ENCODE measurements around the gene UBA52. TPM values are rescaled to one million over a fixed set of nuclear protein-coding genes. Genes with fewer than 3 reads are reported as not detected.

UBA52 gene
- polyA plus RNA-seq, 3 donors, result 832 to 3,024 (median 896) TPM

DNA sequence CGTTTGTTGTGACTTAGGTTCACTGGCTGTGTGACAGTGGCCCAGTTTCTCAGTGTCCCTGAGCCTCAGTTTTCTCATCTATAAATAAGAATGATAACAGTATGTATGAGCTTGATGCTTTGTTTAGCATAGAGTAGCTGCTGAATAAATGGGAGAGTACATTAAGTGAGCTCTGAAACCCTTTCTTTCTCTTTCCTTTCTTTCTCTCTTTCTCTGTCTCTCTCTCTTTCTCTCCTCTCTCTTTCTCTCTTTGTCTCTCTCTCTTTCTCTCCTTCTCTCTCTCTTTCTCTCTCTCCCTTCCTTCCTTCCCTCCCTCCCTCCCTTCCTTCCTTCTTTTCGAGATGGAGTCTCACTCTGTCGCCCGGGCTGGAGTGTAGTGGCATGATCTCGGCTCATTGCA is 12.0 kb upstream of the UBA52 start:
- Histone ChIP-seq H3K36me3 (replicated peaks in 1 of 2; ENCODE audit: control insufficient read depth in 1 of 2, insufficient read depth in 2 of 2, low read length in 2 of 2) (peaks cover 31 to 34% of the 10 kb centered on the region in 2 donors), H4K20me1 (ENCODE audit: insufficient read depth, low read length) (no peaks in the 10 kb centered on the region), H3K27me3 (ENCODE audit: control insufficient read depth in 2 of 2, insufficient read depth in 2 of 2, low read length in 2 of 2) (no peaks in the 10 kb centered on the region), H3K9me3 (replicated peaks in 1 of 2; ENCODE audit: control insufficient read depth in 1 of 2, insufficient read depth in 1 of 2, low read length in 2 of 2) (no peaks in the 10 kb centered on the region), H3K4me3 (replicated peaks in 1 of 3; ENCODE audit: low read depth in 2 of 3, low read length in 3 of 3) (no peak overlapping the region), H3K27ac (ENCODE audit: low read depth in 1 of 2, low read length in 2 of 2) (peak overlapping the region in 1 of 2 donors; percentile 29), H3K9ac (ENCODE audit: insufficient read depth, low read length, poor library complexity, severe bottlenecking) (no peak overlapping the region), H3K4me2 (replicated peaks; ENCODE audit: extremely low read depth, low read length, poor library complexity, severe bottlenecking) (no peak overlapping the region), H3K79me2 (ENCODE audit: insufficient read depth, low read length) (peaks cover 38% of the 10 kb centered on the region), H2AFZ (ENCODE audit: insufficient read depth, low read depth, low read length, poor library complexity, severe bottlenecking) (no peak overlapping the region), H3K4me1 (ENCODE audit: control insufficient read depth in 1 of 2, insufficient read depth in 2 of 2, low read length in 2 of 2) (peaks cover 14 to 17% of the 10 kb centered on the region in 2 donors)
- Mint-ChIP-seq H3K4me3 (no peak overlapping the region), H3K9me3 (no peaks in the 10 kb centered on the region), H3K4me1 (peaks cover 16% of the 10 kb centered on the region), H3K27ac (peak overlapping the region in 5 of 7 donors; percentile 46 to 71 (median 55)), H3K27me3 (ENCODE audit: low read depth in 3 of 3) (peaks cover 0 to 2% (median 0%) of the 10 kb centered on the region in 3 donors), H3K36me3 (peaks cover 31 to 34% of the 10 kb centered on the region in 2 donors)
- TF ChIP-seq, protein P1, sequence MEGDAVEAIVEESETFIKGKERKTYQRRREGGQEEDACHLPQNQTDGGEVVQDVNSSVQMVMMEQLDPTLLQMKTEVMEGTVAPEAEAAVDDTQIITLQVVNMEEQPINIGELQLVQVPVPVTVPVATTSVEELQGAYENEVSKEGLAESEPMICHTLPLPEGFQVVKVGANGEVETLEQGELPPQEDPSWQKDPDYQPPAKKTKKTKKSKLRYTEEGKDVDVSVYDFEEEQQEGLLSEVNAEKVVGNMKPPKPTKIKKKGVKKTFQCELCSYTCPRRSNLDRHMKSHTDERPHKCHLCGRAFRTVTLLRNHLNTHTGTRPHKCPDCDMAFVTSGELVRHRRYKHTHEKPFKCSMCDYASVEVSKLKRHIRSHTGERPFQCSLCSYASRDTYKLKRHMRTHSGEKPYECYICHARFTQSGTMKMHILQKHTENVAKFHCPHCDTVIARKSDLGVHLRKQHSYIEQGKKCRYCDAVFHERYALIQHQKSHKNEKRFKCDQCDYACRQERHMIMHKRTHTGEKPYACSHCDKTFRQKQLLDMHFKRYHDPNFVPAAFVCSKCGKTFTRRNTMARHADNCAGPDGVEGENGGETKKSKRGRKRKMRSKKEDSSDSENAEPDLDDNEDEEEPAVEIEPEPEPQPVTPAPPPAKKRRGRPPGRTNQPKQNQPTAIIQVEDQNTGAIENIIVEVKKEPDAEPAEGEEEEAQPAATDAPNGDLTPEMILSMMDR (IDR thresholded peaks at IDR 0.05), result no peak
- no CpG with 5 or more reads among the region's 5 CpGs for WGBS (ENCODE audit: insufficient coverage)
- DNase-seq, result no peak
- intact Hi-C loops (cut with micrococcal nuclease), result loop anchor here in 1 of 2 donors (5.0 kb wide), 1 partner anchor 37 kb away; the partner anchor contains the start of gene ELL

DNA sequence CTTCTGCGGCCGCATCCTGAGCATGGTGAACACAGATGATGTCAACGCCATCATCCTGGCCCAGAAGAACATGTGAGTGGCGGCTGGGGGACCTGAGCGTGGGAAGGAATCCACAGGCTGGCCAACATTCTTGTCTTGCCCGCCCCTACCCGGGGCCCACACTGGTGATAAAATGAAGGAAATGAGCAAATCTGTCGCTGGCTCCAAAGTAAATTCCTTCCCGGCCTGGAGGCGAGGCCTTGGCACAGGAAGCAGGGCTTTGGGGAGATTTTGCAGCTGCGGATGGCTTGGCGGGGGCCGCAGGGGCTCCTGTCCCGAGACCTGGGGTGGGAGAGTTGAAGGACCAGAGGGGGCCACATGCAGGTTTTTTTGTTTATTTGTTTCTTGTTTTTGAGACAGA is 9.6 kb upstream of the UBA52 start:
- Histone ChIP-seq H2AFZ (ENCODE audit: insufficient read depth, low read depth, low read length, poor library complexity, severe bottlenecking) (no peak overlapping the region), H3K27me3 (ENCODE audit: control insufficient read depth in 2 of 2, insufficient read depth in 2 of 2, low read length in 2 of 2) (no peaks in the 10 kb centered on the region), H3K9me3 (replicated peaks in 1 of 2; ENCODE audit: control insufficient read depth in 1 of 2, insufficient read depth in 1 of 2, low read length in 2 of 2) (no peaks in the 10 kb centered on the region), H3K4me2 (replicated peaks; ENCODE audit: extremely low read depth, low read length, poor library complexity, severe bottlenecking) (no peak overlapping the region), H3K79me2 (ENCODE audit: insufficient read depth, low read length) (peaks cover 38% of the 10 kb centered on the region), H3K9ac (ENCODE audit: insufficient read depth, low read length, poor library complexity, severe bottlenecking) (no peak overlapping the region), H3K4me1 (ENCODE audit: control insufficient read depth in 1 of 2, insufficient read depth in 2 of 2, low read length in 2 of 2) (peaks cover 14 to 17% of the 10 kb centered on the region in 2 donors), H3K36me3 (replicated peaks in 1 of 2; ENCODE audit: control insufficient read depth in 1 of 2, insufficient read depth in 2 of 2, low read length in 2 of 2) (peaks cover 53 to 58% of the 10 kb centered on the region in 2 donors), H3K27ac (ENCODE audit: low read depth in 1 of 2, low read length in 2 of 2) (peak overlapping the region in 1 of 2 donors; percentile 41), H4K20me1 (ENCODE audit: insufficient read depth, low read length) (no peaks in the 10 kb centered on the region), H3K4me3 (replicated peaks in 1 of 3; ENCODE audit: low read depth in 2 of 3, low read length in 3 of 3) (no peak overlapping the region)
- Mint-ChIP-seq H3K27me3 (ENCODE audit: low read depth in 3 of 3) (peaks cover 0 to 2% (median 2%) of the 10 kb centered on the region in 3 donors), H3K9me3 (no peaks in the 10 kb centered on the region), H3K4me1 (peaks cover 16% of the 10 kb centered on the region), H3K4me3 (no peak overlapping the region), H3K27ac (no peak overlapping the region), H3K36me3 (peaks cover 51 to 58% of the 10 kb centered on the region in 2 donors)
- 96% methylated on average over 14 of the region's 14 CpGs for WGBS (ENCODE audit: insufficient coverage)
- intact Hi-C loops (cut with micrococcal nuclease), result no loop called here
- no peak for DNase-seq
- TF ChIP-seq, protein P1 (IDR thresholded peaks at IDR 0.05), result no peak

All from CD14-positive monocyte (primary cell).